LNCaP clone FGC (cell line): ENCODE data around the gene B3GNT7.
"Not testable (repeated sequence)": the region's sequence is repeated elsewhere in the genome, so short reads cannot be mapped to it uniquely, and the experiment has no call there.

Experiments
- DNase-seq: peaks from one replicate; pipeline ENCODE4 v3.0.0-alpha.2; 2011; ENCODE audit warnings: low read depth
- H3K4me3 ChIP-seq: 2 replicates; pipeline ENCODE4 v1.5.1; 2011; ENCODE audit warnings: mild to moderate bottlenecking, low read depth, low read length, control low read depth
- TF ChIP-seq, protein P1 (sequence below): IDR thresholded peaks from 2 replicates; pipeline ENCODE4 v1.5.1; 2012; ENCODE audit warnings: mild to moderate bottlenecking; ENCODE audit not compliant: control insufficient read depth, insufficient read depth; ENCODE audit errors: extremely low read depth

The B3GNT7 gene

GRCh38 chr2:231372326-231372725 is 23.2 kb upstream of the B3GNT7 start:
- H3K4me3 ChIP-seq: no peak overlapping the region
- TF ChIP-seq, protein P1, sequence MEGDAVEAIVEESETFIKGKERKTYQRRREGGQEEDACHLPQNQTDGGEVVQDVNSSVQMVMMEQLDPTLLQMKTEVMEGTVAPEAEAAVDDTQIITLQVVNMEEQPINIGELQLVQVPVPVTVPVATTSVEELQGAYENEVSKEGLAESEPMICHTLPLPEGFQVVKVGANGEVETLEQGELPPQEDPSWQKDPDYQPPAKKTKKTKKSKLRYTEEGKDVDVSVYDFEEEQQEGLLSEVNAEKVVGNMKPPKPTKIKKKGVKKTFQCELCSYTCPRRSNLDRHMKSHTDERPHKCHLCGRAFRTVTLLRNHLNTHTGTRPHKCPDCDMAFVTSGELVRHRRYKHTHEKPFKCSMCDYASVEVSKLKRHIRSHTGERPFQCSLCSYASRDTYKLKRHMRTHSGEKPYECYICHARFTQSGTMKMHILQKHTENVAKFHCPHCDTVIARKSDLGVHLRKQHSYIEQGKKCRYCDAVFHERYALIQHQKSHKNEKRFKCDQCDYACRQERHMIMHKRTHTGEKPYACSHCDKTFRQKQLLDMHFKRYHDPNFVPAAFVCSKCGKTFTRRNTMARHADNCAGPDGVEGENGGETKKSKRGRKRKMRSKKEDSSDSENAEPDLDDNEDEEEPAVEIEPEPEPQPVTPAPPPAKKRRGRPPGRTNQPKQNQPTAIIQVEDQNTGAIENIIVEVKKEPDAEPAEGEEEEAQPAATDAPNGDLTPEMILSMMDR: no peak
- no peak for DNase-seq

DNA sequence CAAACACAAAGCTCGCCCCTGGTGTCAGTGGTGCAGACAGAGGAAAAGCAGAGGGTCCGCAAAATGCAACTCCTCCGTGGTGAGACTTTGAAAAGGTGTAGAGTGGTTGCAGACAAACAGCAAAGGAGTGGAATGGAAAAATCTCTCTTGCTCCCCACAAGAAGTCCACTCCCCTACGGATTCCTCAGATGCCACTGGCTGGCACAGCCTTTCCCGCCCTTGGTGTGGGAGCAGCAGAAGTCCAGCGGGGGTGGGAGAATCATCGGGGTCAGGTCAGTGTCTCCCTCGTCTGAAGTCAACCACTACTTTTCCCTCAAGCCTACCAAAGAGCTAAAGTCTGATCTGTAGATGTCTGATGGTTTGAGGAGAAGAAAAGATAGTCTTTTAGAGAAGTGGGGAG is 22.3 kb upstream of the B3GNT7 start:
- no peak for DNase-seq
- TF ChIP-seq, protein P1: no peak
- H3K4me3 ChIP-seq: no peak overlapping the region

GRCh38 chr2:231373786-231374349 is 21.6 kb upstream of the B3GNT7 start:
- TF ChIP-seq, protein P1: no peak

GRCh38 chr2:231374771-231375170 is 20.7 kb upstream of the B3GNT7 start:
- DNase-seq: no peak
- TF ChIP-seq, protein P1: no peak
- no peak overlapping the region for H3K4me3 ChIP-seq

More at GRCh38 chr2:231373786-231374349, 21.6 kb upstream of the B3GNT7 start:
- H3K4me3 ChIP-seq: no peak overlapping the region
- no peak for DNase-seq

DNA sequence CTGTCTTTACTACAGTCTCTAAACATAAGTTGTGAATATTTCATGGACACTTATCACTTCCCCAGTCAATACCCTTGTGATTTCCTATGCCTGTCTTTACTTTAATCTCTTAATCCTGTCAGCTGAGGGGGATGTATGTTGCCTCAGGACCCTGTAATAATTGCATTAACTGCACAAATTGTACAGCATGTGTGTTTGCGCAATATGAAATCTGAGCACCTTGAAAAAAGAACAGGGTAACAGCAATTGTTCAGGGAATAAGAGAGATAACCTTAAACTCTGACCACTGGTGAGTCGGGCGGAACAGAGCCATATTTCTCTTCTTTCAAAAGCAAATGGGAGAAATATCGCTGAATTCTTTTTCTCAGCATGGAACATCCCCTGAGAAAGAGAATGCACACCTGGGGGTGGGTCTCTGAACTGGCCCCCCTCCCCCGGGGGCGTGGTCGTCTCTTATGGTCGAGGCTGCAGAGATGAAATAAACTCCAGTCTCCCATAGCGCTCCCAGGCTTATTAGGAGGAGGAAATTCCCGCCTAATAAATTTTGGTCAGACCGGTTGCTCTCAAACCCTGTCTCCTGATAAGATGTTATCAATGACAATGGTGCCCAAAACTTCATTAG is 19.4 kb upstream of the B3GNT7 start:
- DNase-seq: not testable (repeated sequence)

DNA sequence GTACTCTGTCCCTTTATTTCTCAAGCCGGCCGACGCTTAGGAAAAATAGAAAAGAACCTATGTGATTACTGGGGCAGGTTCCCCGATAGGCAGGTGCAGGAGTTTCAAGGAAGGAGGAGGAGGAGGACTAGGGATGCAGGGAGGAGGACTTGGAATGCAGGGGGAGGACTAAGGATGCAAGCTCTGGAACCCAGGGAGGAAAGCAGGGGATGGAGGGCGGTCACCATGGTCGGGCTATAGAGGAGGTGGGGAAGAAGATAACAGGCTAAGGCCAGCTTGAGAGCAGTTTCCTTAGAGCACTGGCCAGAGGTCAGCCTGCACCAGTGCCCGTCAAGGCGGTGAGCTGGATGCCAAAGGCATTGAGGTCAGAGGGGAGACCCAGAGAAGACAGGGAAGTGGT is 18.7 kb upstream of the B3GNT7 start:
- no peak for DNase-seq
- H3K4me3 ChIP-seq: no peak overlapping the region
- TF ChIP-seq, protein P1: no peak

More for the DNA sequence above, 19.4 kb upstream of the B3GNT7 start:
- not testable (repeated sequence) for H3K4me3 ChIP-seq

- peak; percentile 81 for DNase-seq
- no peak overlapping the region for H3K4me3 ChIP-seq
- TF ChIP-seq, protein P1: no peak
These were observed 17.3 kb upstream of the B3GNT7 start for GRCh38 chr2:231378026-231378722.
